Measurements from ENCODE around the gene MYO5A. TPM values are rescaled to one million over a fixed set of nuclear protein-coding genes. Genes with fewer than 3 reads are reported as not detected.

MYO5A gene
- total and polyA plus RNA-seq, 10 of the 15 experiments (the other 5 are each of a cell fraction or from before 2014, with no cell fraction given): 4.2 to 42.9 (median 31.1) TPM

DNA sequence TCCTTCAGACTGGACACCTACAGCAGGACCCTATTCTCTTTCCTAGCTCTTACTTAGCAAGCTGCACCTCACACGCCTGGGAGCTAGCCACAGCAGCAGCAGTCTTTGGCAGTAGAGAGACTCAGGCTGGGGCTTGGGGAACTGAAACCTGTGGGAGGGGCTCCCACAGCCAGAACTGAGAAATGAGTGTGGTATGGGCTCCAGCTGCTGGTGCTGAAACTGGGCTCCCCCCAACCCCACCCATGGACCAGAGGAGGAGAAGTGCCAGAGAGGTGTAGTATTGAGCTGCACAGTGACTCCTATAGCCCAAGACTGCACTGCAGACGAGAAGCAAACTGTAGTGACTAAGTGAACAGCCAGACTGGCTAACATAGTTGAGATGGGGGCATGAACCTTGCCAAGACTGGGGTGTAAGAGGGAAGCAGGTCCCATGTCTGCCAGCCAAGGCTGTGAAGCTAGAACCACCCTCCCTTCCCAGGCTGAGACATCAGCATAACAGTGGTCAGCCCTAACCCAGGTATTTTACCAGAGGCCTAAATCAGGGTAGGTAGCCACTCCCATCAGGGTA, 62.5 kb downstream of the MYO5A start:
- ChIA-PET RAD21 (ENCODE audit: unreplicated experiment) (interaction anchor here (0.8 to 5.3 kb wide), 32 partner anchors 11 to 314 kb away, joined by 3 to 59 read pairs (median 6); partner anchors contain the start of gene MYO5A), CTCF (interaction anchor here (0.5 to 5.5 kb wide), 31 partner anchors 9 to 452 kb away, joined by 3 to 98 read pairs (median 4); partner anchors contain the start of gene MYO5A), POLR2A (interaction anchor here (0.8 to 2.8 kb wide), 11 partner anchors 11 to 269 kb away, joined by 3 to 16 read pairs (median 3); partner anchors contain the start of gene ATOSA), SMC1A (ENCODE audit: uncharacterized antibody, unreplicated experiment) (interaction anchor here (0.5 to 5.4 kb wide), 40 partner anchors 13 to 271 kb away, joined by 3 to 81 read pairs (median 5); partner anchors contain the start of genes ATOSA and MYO5A)
- in situ Hi-C loops (cut with MboI): no loop called here
- Histone ChIP-seq H3K9me3 (replicated peaks; ENCODE audit: control insufficient read depth, insufficient read depth, low read length) (peaks cover 4% of the 10 kb centered on the region; the same call in 2 of the 3 replicates), H3K4me3 (peak overlapping the region; percentile 58; the same call in 1 of the 2 replicates), H3K4me2 (ENCODE audit: control insufficient read depth, insufficient read depth) (peak overlapping the region; percentile 100), H3K27ac (ENCODE audit: control insufficient read depth, insufficient read depth) (peak overlapping the region; percentile 99), H3K4me1 (ENCODE audit: control insufficient read depth, insufficient read depth, low read length) (peaks cover 47% of the 10 kb centered on the region), H3K27me3 (replicated peaks in 1 of 2; ENCODE audit: control insufficient read depth in 2 of 2, insufficient read depth in 2 of 2, low read length in 1 of 2) (no peaks in the 10 kb centered on the region), H3K9ac (ENCODE audit: control insufficient read depth, insufficient read depth, low read length) (peak overlapping the region; percentile 76), H2AFZ (ENCODE audit: control insufficient read depth, low read depth, low read length) (peak overlapping the region; percentile 58), H3K79me2 (ENCODE audit: control insufficient read depth, insufficient read depth, low read length) (peaks cover 36% of the 10 kb centered on the region), H4K20me1 (ENCODE audit: control insufficient read depth, insufficient read depth) (no peaks in the 10 kb centered on the region), H3K36me3 (ENCODE audit: control insufficient read depth in 2 of 2, insufficient read depth in 2 of 2, low read length in 1 of 2) (no peaks in the 10 kb centered on the region)
- ATAC-seq (peak; percentile 94), DNase-seq (ENCODE audit: low read depth, low spot score) (peak; percentile 97), FAIRE-seq (peak; percentile 86)
- WGBS (ENCODE audit: insufficient coverage, insufficient replicate concordance, low lambda C conversion rate, missing lambda C conversion rate): 3% methylated on average over 2 of the region's 2 CpGs
- intact Hi-C loops (cut with micrococcal nuclease; ENCODE audit: unreplicated experiment): loop anchor here (1.0 to 10.0 kb wide), 7 partner anchors 36 to 266 kb away; partner anchors contain the start of genes ARPP19, ATOSA and MYO5A
- BruUV-seq (replicated peaks): no TSS peak
- peak; percentile 95 for TF ChIP-seq RUNX3 (IDR thresholded peaks at IDR 0.05; ENCODE audit: low read length)
- TF ChIP-seq, protein P1, sequence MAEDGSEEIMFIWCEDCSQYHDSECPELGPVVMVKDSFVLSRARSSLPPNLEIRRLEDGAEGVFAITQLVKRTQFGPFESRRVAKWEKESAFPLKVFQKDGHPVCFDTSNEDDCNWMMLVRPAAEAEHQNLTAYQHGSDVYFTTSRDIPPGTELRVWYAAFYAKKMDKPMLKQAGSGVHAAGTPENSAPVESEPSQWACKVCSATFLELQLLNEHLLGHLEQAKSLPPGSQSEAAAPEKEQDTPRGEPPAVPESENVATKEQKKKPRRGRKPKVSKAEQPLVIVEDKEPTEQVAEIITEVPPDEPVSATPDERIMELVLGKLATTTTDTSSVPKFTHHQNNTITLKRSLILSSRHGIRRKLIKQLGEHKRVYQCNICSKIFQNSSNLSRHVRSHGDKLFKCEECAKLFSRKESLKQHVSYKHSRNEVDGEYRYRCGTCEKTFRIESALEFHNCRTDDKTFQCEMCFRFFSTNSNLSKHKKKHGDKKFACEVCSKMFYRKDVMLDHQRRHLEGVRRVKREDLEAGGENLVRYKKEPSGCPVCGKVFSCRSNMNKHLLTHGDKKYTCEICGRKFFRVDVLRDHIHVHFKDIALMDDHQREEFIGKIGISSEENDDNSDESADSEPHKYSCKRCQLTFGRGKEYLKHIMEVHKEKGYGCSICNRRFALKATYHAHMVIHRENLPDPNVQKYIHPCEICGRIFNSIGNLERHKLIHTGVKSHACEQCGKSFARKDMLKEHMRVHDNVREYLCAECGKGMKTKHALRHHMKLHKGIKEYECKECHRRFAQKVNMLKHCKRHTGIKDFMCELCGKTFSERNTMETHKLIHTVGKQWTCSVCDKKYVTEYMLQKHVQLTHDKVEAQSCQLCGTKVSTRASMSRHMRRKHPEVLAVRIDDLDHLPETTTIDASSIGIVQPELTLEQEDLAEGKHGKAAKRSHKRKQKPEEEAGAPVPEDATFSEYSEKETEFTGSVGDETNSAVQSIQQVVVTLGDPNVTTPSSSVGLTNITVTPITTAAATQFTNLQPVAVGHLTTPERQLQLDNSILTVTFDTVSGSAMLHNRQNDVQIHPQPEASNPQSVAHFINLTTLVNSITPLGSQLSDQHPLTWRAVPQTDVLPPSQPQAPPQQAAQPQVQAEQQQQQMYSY (CRISPR knock-in tag; IDR thresholded peaks at IDR 0.05): no peak
- peak; percentile 69 for TF ChIP-seq POLR2A (IDR thresholded peaks at IDR 0.05; ENCODE audit: low read depth, low read length)
- peak; percentile 100 for TF ChIP-seq TCF12 (IDR thresholded peaks at IDR 0.05; ENCODE audit: low read depth, low read length)
- peak; percentile 96 for TF ChIP-seq EED (IDR thresholded peaks at IDR 0.05; ENCODE audit: low read depth)
- TF ChIP-seq, protein P2, sequence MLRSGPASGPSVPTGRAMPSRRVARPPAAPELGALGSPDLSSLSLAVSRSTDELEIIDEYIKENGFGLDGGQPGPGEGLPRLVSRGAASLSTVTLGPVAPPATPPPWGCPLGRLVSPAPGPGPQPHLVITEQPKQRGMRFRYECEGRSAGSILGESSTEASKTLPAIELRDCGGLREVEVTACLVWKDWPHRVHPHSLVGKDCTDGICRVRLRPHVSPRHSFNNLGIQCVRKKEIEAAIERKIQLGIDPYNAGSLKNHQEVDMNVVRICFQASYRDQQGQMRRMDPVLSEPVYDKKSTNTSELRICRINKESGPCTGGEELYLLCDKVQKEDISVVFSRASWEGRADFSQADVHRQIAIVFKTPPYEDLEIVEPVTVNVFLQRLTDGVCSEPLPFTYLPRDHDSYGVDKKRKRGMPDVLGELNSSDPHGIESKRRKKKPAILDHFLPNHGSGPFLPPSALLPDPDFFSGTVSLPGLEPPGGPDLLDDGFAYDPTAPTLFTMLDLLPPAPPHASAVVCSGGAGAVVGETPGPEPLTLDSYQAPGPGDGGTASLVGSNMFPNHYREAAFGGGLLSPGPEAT (IDR thresholded peaks at IDR 0.05; ENCODE audit: low read depth): peak; percentile 89
- TF ChIP-seq, protein P3, sequence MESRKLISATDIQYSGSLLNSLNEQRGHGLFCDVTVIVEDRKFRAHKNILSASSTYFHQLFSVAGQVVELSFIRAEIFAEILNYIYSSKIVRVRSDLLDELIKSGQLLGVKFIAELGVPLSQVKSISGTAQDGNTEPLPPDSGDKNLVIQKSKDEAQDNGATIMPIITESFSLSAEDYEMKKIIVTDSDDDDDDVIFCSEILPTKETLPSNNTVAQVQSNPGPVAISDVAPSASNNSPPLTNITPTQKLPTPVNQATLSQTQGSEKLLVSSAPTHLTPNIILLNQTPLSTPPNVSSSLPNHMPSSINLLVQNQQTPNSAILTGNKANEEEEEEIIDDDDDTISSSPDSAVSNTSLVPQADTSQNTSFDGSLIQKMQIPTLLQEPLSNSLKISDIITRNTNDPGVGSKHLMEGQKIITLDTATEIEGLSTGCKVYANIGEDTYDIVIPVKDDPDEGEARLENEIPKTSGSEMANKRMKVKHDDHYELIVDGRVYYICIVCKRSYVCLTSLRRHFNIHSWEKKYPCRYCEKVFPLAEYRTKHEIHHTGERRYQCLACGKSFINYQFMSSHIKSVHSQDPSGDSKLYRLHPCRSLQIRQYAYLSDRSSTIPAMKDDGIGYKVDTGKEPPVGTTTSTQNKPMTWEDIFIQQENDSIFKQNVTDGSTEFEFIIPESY (IDR thresholded peaks at IDR 0.05): no peak
- TF ChIP-seq, protein P4, sequence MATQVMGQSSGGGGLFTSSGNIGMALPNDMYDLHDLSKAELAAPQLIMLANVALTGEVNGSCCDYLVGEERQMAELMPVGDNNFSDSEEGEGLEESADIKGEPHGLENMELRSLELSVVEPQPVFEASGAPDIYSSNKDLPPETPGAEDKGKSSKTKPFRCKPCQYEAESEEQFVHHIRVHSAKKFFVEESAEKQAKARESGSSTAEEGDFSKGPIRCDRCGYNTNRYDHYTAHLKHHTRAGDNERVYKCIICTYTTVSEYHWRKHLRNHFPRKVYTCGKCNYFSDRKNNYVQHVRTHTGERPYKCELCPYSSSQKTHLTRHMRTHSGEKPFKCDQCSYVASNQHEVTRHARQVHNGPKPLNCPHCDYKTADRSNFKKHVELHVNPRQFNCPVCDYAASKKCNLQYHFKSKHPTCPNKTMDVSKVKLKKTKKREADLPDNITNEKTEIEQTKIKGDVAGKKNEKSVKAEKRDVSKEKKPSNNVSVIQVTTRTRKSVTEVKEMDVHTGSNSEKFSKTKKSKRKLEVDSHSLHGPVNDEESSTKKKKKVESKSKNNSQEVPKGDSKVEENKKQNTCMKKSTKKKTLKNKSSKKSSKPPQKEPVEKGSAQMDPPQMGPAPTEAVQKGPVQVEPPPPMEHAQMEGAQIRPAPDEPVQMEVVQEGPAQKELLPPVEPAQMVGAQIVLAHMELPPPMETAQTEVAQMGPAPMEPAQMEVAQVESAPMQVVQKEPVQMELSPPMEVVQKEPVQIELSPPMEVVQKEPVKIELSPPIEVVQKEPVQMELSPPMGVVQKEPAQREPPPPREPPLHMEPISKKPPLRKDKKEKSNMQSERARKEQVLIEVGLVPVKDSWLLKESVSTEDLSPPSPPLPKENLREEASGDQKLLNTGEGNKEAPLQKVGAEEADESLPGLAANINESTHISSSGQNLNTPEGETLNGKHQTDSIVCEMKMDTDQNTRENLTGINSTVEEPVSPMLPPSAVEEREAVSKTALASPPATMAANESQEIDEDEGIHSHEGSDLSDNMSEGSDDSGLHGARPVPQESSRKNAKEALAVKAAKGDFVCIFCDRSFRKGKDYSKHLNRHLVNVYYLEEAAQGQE (IDR thresholded peaks at IDR 0.05; ENCODE audit: low read depth, low read length): peak; percentile 57; the same call in 1 of the 2 replicates
- TF ChIP-seq NBN (IDR thresholded peaks at IDR 0.05): peak; percentile 94
- peak; percentile 46; the same call in 1 of the 2 replicates for TF ChIP-seq JUNB (IDR thresholded peaks at IDR 0.05)
- TF ChIP-seq EP300 (IDR thresholded peaks at IDR 0.05; ENCODE audit: borderline replicate concordance in 1 of 2, control insufficient read depth in 1 of 2, low read depth in 2 of 2, low read length in 2 of 2): peak; percentile 91 to 98
